ENCODE results near the gene OIP5. TPM values are rescaled to one million over a fixed set of nuclear protein-coding genes. Genes with fewer than 3 reads are reported as not detected.

The OIP5 gene
- total and polyA plus RNA-seq, 2 of the 13 experiments (the other 11 are each of a cell fraction or from before 2014, with no cell fraction given) = 10.7 to 38.0 TPM

DNA sequence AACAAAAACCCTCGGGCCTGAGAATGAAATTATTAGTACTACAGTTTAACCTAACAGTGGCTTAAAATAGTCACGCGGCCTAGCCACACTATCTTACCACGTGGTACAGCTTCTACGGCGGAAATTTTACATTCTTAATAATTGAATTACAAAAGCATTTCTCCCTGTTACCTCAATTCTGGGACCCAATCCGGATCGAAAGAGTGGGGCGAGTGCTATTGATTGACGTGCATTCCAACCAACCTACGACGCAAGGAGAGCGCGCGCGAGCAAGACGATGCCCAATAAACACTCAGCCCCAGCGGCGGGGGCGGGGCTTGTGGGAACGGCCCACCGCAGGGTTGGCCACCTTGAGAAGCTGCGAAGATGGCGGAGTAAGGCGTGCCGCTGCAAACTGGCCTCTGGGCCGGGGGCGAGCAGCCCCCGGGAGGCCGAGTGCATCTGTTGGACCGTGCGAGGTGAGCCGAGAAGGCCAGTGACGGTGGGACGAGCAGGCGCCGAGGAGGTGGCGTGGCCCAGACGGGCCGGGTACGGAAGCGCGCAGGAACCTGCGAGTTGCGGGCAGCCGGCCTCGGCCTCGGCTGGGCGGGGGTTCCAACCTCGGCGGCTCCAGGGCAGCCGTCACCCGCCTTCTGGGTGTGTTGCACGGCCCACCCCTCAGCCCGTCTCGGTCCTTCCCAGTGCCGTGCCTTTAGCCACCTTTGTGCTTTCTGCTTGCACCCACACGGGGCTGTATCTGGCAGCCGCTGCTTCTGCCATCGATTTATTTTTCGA lies 48.6 kb downstream of the OIP5 start (continued):
- TF ChIP-seq, protein P1, sequence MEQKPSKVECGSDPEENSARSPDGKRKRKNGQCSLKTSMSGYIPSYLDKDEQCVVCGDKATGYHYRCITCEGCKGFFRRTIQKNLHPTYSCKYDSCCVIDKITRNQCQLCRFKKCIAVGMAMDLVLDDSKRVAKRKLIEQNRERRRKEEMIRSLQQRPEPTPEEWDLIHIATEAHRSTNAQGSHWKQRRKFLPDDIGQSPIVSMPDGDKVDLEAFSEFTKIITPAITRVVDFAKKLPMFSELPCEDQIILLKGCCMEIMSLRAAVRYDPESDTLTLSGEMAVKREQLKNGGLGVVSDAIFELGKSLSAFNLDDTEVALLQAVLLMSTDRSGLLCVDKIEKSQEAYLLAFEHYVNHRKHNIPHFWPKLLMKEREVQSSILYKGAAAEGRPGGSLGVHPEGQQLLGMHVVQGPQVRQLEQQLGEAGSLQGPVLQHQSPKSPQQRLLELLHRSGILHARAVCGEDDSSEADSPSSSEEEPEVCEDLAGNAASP (CRISPR knock-in tag; IDR thresholded peaks at IDR 0.05; ENCODE audit: borderline replicate concordance) = peak; percentile 16; the same call in 1 of the 2 replicates
- no peak; the same call in 1 of the 2 replicates for TF ChIP-seq ZNF570 (CRISPR knock-in tag; IDR thresholded peaks at IDR 0.05; ENCODE audit: borderline replicate concordance)
- TF ChIP-seq ZNF777 (CRISPR knock-in tag; IDR thresholded peaks at IDR 0.05) = no peak; the same call in 1 of the 2 replicates
- TF ChIP-seq, protein P2, sequence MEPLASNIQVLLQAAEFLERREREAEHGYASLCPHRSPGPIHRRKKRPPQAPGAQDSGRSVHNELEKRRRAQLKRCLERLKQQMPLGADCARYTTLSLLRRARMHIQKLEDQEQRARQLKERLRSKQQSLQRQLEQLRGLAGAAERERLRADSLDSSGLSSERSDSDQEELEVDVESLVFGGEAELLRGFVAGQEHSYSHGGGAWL (CRISPR knock-in tag; IDR thresholded peaks at IDR 0.05) = peak; percentile 71; the same call in 1 of the 2 replicates
- no peak for TF ChIP-seq ATF7 (IDR thresholded peaks at IDR 0.05)
- TF ChIP-seq ATF7 (CRISPR knock-in tag; IDR thresholded peaks at IDR 0.05) = no peak
- TF ChIP-seq, protein P3, sequence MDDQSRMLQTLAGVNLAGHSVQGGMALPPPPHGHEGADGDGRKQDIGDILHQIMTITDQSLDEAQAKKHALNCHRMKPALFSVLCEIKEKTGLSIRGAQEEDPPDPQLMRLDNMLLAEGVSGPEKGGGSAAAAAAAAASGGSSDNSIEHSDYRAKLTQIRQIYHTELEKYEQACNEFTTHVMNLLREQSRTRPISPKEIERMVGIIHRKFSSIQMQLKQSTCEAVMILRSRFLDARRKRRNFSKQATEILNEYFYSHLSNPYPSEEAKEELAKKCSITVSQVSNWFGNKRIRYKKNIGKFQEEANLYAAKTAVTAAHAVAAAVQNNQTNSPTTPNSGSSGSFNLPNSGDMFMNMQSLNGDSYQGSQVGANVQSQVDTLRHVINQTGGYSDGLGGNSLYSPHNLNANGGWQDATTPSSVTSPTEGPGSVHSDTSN (CRISPR knock-in tag; IDR thresholded peaks at IDR 0.05; ENCODE audit: borderline replicate concordance) = peak; percentile 87; the same call in 1 of the 2 replicates
- TF ChIP-seq, protein P4, sequence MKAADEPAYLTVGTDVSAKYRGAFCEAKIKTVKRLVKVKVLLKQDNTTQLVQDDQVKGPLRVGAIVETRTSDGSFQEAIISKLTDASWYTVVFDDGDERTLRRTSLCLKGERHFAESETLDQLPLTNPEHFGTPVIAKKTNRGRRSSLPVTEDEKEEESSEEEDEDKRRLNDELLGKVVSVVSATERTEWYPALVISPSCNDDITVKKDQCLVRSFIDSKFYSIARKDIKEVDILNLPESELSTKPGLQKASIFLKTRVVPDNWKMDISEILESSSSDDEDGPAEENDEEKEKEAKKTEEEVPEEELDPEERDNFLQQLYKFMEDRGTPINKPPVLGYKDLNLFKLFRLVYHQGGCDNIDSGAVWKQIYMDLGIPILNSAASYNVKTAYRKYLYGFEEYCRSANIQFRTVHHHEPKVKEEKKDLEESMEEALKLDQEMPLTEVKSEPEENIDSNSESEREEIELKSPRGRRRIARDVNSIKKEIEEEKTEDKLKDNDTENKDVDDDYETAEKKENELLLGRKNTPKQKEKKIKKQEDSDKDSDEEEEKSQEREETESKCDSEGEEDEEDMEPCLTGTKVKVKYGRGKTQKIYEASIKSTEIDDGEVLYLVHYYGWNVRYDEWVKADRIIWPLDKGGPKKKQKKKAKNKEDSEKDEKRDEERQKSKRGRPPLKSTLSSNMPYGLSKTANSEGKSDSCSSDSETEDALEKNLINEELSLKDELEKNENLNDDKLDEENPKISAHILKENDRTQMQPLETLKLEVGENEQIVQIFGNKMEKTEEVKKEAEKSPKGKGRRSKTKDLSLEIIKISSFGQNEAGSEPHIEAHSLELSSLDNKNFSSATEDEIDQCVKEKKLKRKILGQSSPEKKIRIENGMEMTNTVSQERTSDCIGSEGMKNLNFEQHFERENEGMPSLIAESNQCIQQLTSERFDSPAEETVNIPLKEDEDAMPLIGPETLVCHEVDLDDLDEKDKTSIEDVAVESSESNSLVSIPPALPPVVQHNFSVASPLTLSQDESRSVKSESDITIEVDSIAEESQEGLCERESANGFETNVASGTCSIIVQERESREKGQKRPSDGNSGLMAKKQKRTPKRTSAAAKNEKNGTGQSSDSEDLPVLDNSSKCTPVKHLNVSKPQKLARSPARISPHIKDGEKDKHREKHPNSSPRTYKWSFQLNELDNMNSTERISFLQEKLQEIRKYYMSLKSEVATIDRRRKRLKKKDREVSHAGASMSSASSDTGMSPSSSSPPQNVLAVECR (CRISPR knock-in tag; IDR thresholded peaks at IDR 0.05; ENCODE audit: borderline replicate concordance) = peak; percentile 89
- no peak for TF ChIP-seq NBN (conservative IDR thresholded peaks at IDR 0.05)
- TF ChIP-seq FOXK2 (IDR thresholded peaks at IDR 0.05) = no peak
- TF ChIP-seq SP4 (CRISPR knock-in tag; IDR thresholded peaks at IDR 0.05) = peak; percentile 74
- TF ChIP-seq DNMT1 (CRISPR knock-in tag; IDR thresholded peaks at IDR 0.05) = no peak
- TF ChIP-seq TOPORS (CRISPR knock-in tag; IDR thresholded peaks at IDR 0.05) = no peak
- TF ChIP-seq ZNF143 (CRISPR knock-in tag; IDR thresholded peaks at IDR 0.05) = no peak
- TF ChIP-seq, protein P5, sequence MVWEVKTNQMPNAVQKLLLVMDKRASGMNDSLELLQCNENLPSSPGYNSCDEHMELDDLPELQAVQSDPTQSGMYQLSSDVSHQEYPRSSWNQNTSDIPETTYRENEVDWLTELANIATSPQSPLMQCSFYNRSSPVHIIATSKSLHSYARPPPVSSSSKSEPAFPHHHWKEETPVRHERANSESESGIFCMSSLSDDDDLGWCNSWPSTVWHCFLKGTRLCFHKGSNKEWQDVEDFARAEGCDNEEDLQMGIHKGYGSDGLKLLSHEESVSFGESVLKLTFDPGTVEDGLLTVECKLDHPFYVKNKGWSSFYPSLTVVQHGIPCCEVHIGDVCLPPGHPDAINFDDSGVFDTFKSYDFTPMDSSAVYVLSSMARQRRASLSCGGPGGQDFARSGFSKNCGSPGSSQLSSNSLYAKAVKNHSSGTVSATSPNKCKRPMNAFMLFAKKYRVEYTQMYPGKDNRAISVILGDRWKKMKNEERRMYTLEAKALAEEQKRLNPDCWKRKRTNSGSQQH (CRISPR knock-in tag; IDR thresholded peaks at IDR 0.05; ENCODE audit: low read depth) = no peak
- TF ChIP-seq, protein P6, sequence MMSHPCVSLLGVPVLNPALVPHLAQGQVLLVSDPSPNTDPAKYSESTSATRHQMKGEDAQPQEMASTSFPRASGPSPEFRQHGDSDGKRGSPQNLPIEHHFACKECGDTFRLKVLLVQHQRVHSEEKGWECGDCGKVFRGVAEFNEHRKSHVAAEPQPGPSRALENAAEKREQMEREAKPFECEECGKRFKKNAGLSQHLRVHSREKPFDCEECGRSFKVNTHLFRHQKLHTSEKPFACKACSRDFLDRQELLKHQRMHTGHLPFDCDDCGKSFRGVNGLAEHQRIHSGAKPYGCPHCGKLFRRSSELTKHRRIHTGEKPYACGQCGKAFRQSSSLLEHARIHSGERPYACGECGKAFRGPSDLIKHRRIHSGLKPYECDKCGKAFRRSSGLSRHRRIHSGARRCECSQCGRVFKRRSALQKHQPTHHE (CRISPR knock-in tag; IDR thresholded peaks at IDR 0.05; ENCODE audit: borderline replicate concordance) = peak; percentile 74; the same call in 1 of the 2 replicates
- TF ChIP-seq SIN3B (IDR thresholded peaks at IDR 0.05; ENCODE audit: low read length) = 0 out of 2 replicates have a peak, but pooled peaks have one; percentile 51
- peak; percentile 49; the same call in 1 of the 2 replicates for TF ChIP-seq STAT5B (CRISPR knock-in tag; IDR thresholded peaks at IDR 0.05)
- TF ChIP-seq ZNF101 (CRISPR knock-in tag; IDR thresholded peaks at IDR 0.05; ENCODE audit: borderline replicate concordance, low read depth) = no peak
- no peak for TF ChIP-seq PHF5A (CRISPR knock-in tag; IDR thresholded peaks at IDR 0.05; ENCODE audit: low read depth, unreplicated experiment)
